Measurements from ENCODE around the gene ULK4.
"Not testable (repeated sequence)": the region's sequence is repeated elsewhere in the genome, so short reads cannot be mapped to it uniquely, and the experiment has no call there.

ULK4 gene

DNA sequence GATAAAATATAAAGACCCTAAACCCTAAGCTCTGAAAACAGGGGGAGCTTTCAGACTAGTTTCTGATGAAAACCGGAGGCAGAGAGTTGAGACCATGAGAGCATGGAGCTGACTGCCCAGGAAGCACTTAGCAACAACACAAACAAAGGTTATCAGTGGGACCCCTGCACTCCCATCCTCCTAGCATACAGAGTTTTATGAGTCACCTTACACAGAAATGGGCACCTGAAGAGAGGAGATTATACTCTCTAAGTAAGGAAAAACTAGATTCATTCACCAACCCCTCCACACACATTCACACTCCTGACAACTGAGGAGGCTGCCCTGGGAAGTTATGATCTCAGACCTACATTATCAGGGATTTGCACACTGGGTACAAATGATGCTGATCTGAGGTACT lies 261.7 kb downstream of the ULK4 start:
- no peak overlapping the region for H3K4me3 ChIP-seq (ENCODE audit: severe bottlenecking)
- no peaks in the 10 kb centered on the region for H3K27me3 ChIP-seq (ENCODE audit: insufficient read depth, poor library complexity, severe bottlenecking)
- H3K4me1 ChIP-seq (ENCODE audit: insufficient read depth, poor library complexity, severe bottlenecking) = no peaks in the 10 kb centered on the region
- DNase-seq (ENCODE audit: low spot score) (no peak), ATAC-seq (ENCODE audit: low read depth) (no peak)
- H3K36me3 ChIP-seq (ENCODE audit: low read depth) = no peaks in the 10 kb centered on the region
- TF ChIP-seq, protein P1, sequence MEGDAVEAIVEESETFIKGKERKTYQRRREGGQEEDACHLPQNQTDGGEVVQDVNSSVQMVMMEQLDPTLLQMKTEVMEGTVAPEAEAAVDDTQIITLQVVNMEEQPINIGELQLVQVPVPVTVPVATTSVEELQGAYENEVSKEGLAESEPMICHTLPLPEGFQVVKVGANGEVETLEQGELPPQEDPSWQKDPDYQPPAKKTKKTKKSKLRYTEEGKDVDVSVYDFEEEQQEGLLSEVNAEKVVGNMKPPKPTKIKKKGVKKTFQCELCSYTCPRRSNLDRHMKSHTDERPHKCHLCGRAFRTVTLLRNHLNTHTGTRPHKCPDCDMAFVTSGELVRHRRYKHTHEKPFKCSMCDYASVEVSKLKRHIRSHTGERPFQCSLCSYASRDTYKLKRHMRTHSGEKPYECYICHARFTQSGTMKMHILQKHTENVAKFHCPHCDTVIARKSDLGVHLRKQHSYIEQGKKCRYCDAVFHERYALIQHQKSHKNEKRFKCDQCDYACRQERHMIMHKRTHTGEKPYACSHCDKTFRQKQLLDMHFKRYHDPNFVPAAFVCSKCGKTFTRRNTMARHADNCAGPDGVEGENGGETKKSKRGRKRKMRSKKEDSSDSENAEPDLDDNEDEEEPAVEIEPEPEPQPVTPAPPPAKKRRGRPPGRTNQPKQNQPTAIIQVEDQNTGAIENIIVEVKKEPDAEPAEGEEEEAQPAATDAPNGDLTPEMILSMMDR (IDR thresholded peaks at IDR 0.05; ENCODE audit: poor library complexity, severe bottlenecking) = no peak
- H3K27ac ChIP-seq (ENCODE audit: poor library complexity, severe bottlenecking) = no peak overlapping the region
- no peaks in the 10 kb centered on the region for H3K9me3 ChIP-seq (ENCODE audit: severe bottlenecking)

DNA sequence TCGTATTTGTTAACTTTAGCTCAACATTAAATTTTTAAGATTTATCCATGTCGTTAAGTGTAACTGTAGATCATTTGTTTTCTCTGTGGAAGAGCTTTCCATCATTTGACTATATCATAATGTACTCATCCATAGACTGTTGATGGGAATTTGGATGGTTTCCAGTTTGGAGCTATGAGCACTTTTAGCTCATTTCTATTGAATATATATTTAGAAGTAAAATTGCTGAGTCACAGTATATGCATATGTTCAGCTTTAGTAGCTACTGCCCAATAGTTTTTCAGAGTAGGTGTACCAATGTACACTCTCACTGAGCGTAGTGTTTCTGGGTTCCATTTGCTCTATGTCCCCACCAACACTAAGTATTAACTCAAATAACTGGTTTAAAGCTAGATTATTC lies 263.0 kb downstream of the ULK4 start:
- TF ChIP-seq, protein P1 (IDR thresholded peaks at IDR 0.05; ENCODE audit: poor library complexity, severe bottlenecking) = no peak
- DNase-seq (ENCODE audit: low spot score) (no peak), ATAC-seq (ENCODE audit: low read depth) (no peak)
- no peak overlapping the region for H3K4me3 ChIP-seq (ENCODE audit: severe bottlenecking)
- H3K27me3 ChIP-seq (ENCODE audit: insufficient read depth, poor library complexity, severe bottlenecking) = no peaks in the 10 kb centered on the region
- no peak overlapping the region for H3K27ac ChIP-seq (ENCODE audit: poor library complexity, severe bottlenecking)
- no peaks in the 10 kb centered on the region for H3K4me1 ChIP-seq (ENCODE audit: insufficient read depth, poor library complexity, severe bottlenecking)
- no peaks in the 10 kb centered on the region for H3K36me3 ChIP-seq (ENCODE audit: low read depth)
- H3K9me3 ChIP-seq (ENCODE audit: severe bottlenecking) = no peaks in the 10 kb centered on the region

DNA sequence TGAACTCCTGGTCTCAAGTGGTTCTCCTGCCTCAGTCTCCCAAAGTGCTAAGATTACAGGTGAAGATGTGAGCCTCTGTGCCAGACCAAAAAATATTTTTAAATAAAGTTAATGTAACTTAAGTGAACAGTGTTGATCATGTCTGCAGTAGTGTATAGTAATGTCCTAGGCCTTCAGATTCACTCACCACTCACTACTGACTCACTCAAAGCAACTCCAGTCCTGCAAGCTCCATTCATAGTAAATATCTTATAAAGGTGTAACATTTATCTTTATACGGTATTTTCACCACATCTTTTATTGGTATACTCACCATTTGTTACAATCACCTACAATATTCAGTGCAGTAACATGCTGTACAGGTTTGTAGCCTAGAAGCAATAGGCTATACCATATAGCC lies 264.2 kb downstream of the ULK4 start:
- H3K36me3 ChIP-seq (ENCODE audit: low read depth) = no peaks in the 10 kb centered on the region
- no peak overlapping the region for H3K4me3 ChIP-seq (ENCODE audit: severe bottlenecking)
- H3K9me3 ChIP-seq (ENCODE audit: severe bottlenecking) = no peaks in the 10 kb centered on the region
- DNase-seq (ENCODE audit: low spot score) = no peak
- H3K27me3 ChIP-seq (ENCODE audit: insufficient read depth, poor library complexity, severe bottlenecking) = no peaks in the 10 kb centered on the region
- ATAC-seq (ENCODE audit: low read depth) = no peak
- TF ChIP-seq, protein P1 (IDR thresholded peaks at IDR 0.05; ENCODE audit: poor library complexity, severe bottlenecking) = no peak
- H3K27ac ChIP-seq (ENCODE audit: poor library complexity, severe bottlenecking) = no peak overlapping the region
- no peaks in the 10 kb centered on the region for H3K4me1 ChIP-seq (ENCODE audit: insufficient read depth, poor library complexity, severe bottlenecking)

DNA sequence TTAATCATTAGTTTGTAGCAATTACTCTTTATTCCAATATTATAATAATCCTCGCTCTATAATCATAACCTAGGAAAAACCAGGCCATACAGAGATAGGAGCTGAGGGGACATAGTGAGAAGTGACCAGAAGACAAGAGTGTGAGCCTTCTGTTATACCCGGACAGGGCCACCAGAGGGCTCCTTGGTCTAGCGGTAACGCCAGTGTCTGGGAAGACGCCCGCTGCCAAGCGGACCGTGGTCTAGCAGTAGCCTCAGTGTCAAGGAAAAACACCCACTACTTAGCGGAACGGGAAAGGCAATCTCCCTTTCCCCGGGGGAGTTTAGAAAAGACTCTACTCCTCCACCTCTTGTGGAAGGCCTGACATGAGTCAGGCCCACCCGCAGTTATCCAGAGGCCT lies 266.1 kb downstream of the ULK4 start:
- H3K4me1 ChIP-seq (ENCODE audit: insufficient read depth, poor library complexity, severe bottlenecking); H3K36me3 ChIP-seq (ENCODE audit: low read depth); H3K27me3 ChIP-seq (ENCODE audit: insufficient read depth, poor library complexity, severe bottlenecking); ATAC-seq (ENCODE audit: low read depth); H3K9me3 ChIP-seq (ENCODE audit: severe bottlenecking); H3K27ac ChIP-seq (ENCODE audit: poor library complexity, severe bottlenecking); H3K4me3 ChIP-seq (ENCODE audit: severe bottlenecking); DNase-seq (ENCODE audit: low spot score): not testable (repeated sequence)
- TF ChIP-seq, protein P1 (IDR thresholded peaks at IDR 0.05; ENCODE audit: poor library complexity, severe bottlenecking) = peak; percentile 24

DNA sequence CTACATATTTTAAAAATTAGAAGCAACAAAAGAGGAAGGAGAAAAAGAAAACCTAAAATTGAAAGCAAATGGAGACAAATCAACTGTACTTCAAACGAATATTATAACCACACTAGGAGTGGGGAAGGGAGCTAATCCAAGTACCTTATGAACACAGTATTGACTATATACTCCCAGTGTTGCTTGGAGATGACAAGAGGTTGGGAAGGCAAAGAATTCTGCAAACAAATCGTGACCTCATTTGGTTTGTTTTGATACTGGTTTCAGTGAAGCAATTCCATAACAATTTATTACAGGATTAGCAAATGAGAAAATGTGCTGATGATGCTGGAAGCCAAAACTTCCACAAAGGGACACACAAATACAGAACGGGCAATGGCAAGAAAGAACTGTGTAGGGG lies 268.1 kb downstream of the ULK4 start:
- H3K27me3 ChIP-seq (ENCODE audit: insufficient read depth, poor library complexity, severe bottlenecking) = no peaks in the 10 kb centered on the region

More for the DNA sequence above, 268.1 kb downstream of the ULK4 start:
- H3K4me3 ChIP-seq (ENCODE audit: severe bottlenecking) = no peak overlapping the region
- no peak overlapping the region for H3K27ac ChIP-seq (ENCODE audit: poor library complexity, severe bottlenecking)
- TF ChIP-seq, protein P1 (IDR thresholded peaks at IDR 0.05; ENCODE audit: poor library complexity, severe bottlenecking) = no peak
- DNase-seq (ENCODE audit: low spot score) (no peak), ATAC-seq (ENCODE audit: low read depth) (no peak)
- H3K4me1 ChIP-seq (ENCODE audit: insufficient read depth, poor library complexity, severe bottlenecking) = peaks cover 3% of the 10 kb centered on the region
- H3K36me3 ChIP-seq (ENCODE audit: low read depth) = no peaks in the 10 kb centered on the region
- no peaks in the 10 kb centered on the region for H3K9me3 ChIP-seq (ENCODE audit: severe bottlenecking)
